GM21737 (cell line): ENCODE results near the gene FNDC3B.

Experiments used
- ATAC-seq: cut with Tn5 transposase; IDR thresholded peaks from one replicate; pipeline ENCODE4 v1.9.1; 2021; ENCODE audit warnings: mild to moderate bottlenecking, moderate library complexity; ENCODE audit not compliant: unreplicated experiment

FNDC3B gene

GRCh38 chr3:172111163-172111562 lies 71.8 kb downstream of the FNDC3B start:
- no peak for ATAC-seq

DNA sequence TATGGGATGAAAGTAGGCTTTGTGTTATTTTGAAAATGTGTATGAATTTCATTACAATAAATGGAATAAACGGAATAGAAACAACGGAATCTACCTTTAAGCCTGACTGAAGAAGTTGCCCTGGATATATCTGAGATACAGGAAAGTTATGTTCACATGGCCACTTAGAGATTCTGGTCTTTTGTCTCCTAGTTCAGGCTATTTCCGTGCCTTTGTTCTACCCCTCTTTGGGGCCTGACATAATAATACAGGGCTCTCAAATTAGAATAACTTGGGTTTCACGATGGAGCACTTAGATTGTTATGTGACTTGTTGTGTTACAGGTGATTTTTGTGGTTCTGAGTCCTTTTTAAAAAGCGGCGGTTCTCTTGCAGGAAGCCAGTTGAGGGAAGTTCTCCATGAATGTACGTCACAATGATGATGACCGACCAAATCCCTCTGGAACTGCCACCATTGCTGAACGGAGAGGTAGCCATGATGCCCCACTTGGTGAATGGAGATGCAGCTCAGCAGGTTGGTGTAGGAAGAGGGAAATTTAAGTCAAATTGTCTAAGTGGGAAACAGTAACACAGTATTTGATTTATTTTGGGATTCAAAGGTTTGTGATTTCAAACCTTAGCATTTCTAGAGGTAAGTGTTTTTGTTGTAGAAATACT lies 72.8 kb downstream of the FNDC3B start:
- no peak for ATAC-seq

- ATAC-seq, result no peak
Measured at GRCh38 chr3:172112734-172113120, 73.3 kb downstream of the FNDC3B start.

DNA sequence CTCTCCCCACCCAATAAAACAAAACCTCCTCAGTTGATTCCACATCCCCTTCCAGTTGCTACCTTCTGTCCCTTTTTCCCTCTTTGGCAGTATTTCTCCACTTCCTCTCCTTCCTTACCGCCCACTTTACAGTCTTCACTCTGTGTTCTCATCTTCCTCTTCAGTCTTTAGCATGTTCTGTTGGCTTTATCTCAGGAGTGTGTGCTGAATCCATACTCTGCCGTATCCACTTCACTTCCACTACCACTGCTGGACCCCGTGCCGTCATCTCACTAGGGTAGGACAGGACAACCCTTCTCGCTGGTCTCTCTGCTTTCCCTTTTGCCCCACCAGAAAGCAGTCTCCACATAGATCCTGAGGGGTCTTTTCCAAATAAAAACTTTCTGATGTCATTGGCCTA lies 74.3 kb downstream of the FNDC3B start:
- no peak for ATAC-seq

GRCh38 chr3:172115059-172115458 lies 75.7 kb downstream of the FNDC3B start:
- ATAC-seq, result no peak

DNA sequence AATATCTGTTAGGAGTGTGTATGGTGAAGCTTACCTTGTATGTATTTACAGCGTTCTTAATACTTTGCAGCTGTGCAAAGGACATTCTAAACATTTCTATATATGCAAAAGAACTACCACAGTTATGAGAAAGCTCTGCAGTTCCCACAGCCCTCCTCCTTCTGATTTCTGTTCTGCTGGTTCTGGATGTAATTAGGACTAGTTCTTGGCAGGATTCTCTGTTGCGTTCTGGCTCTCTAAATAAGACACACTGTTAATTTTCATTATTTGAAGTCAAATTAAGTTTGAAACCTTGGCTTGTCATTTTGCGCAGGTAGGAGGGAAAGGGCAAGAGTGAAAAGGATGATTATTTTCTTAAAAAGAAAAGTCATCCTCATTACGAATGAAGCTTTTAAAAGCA lies 76.4 kb downstream of the FNDC3B start:
- ATAC-seq, result no peak

- ATAC-seq, result no peak
Measured at GRCh38 chr3:172118019-172118418, 78.6 kb downstream of the FNDC3B start.

GRCh38 chr3:172119266-172119969 lies 80.0 kb downstream of the FNDC3B start:
- ATAC-seq, result no peak

- ATAC-seq, result no peak
Measured at GRCh38 chr3:172120912-172121311, 81.5 kb downstream of the FNDC3B start.

DNA sequence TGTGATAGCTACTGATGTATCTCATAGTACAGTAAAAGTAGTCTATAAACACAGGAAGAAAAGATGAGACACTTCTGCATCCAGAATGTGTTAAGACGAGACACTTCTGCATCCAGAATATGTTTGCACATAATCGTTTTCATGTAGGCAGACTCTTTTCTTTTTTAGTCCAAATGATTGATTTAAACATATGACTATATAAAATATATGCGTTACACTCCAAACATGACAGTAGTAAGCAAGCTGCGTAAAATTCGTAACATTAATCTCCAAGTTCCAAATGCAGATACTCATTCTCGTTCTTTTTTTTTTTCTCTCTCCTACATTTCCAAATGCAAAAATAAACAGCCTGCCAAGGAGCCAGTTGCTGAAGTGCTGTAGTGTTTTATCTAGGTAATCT lies 82.6 kb downstream of the FNDC3B start:
- no peak for ATAC-seq

DNA sequence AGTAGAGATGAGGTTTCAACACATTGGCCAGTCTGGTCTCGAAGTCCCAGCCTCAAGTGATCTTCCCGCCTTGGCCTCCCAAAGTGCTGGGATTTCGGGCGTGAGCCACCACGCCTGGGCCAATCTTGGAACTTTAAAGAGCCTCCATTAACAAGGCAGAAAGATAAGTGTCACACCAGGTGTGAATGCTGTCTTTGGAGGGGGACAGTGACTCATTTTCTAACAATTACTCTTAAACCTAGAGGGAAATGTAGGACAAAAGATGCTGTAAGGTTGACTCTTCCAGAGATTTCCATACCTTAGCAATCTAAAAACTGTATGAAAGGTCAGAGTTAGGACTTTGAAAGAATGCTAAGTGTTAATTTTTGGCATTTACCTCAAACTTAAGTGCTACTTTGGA lies 84.9 kb downstream of the FNDC3B start:
- no peak for ATAC-seq

DNA sequence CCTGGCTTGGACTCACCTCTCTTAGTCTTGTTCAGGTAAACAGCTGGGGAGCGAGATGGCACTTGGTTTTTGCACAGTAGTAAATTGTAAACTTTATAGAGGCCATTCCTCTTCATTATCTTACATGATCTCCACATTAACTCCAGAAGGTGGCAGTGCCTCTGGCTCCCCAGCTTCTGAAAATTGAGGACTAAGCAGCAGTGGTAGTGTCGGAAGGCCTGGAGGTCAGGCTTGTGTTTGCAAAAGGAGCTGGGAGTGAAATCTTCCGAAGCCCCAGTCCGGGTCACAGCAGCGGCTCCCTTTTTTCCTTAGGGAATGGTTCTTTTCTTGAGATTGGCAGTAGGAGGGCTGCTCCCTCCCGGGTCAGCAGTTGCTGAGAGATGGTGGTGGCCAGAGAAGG lies 85.7 kb downstream of the FNDC3B start:
- ATAC-seq, result no peak

- no peak for ATAC-seq
Measured at GRCh38 chr3:172125963-172126457, 86.6 kb downstream of the FNDC3B start.

DNA sequence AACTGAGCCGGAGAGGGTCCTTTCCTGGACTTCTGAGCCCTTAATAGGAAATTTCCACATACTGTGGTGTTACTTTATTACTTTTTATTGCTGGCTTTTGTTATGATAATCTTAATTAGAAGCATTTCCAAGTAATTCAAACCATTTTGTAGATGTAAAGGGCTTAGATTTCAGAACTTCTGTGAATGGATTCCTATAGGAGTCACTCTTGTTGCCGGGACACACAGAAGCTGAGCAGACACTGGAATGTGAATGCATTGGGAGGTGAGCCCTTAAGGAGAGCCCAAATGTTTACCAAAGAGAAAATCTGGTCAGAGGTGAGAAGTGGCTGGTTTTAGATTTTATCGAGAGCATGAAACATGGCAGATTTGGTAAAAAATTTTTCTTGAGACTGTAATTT lies 87.4 kb downstream of the FNDC3B start:
- no peak for ATAC-seq

DNA sequence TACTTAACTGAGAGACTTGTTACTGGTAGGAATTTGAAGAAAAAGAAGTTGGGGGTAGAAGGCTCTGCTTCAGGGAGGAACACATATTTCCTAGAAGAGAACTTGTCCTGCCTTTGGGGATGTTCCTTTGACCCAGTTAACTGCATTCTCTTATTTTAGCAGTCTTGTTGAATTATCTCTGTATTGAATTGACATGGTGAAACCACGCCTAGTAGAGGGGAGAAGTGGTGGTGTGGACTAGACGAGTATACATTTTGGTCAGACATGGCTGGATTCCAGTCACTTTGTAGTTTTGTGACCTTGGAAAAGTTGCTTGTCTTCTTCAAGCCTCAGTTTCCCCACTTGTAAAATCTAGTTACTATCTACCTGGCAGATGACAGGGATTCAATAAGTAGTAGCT lies 87.8 kb downstream of the FNDC3B start:
- ATAC-seq, result no peak

GRCh38 chr3:172127929-172128580 lies 88.7 kb downstream of the FNDC3B start:
- no peak for ATAC-seq

DNA sequence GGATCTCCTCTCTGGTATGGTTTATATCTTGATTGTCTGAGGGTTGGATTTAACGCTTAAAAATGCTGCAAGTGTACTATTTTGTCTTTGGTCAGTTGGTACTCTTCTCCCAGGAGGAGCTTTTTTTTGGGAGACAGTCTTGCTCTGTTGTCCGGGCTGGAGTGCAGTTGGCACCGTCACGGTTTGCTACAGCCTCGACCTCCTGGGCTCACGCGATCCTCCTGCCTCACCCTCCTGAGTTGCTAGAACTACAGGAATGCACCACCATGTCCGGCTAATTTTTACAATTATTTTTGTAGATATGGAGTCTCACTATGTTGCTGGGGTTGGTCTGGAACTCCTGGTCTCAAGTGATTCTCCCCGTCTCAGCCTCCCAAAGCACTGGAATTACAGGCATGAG lies 89.5 kb downstream of the FNDC3B start:
- no peak for ATAC-seq

- no peak for ATAC-seq
Measured at GRCh38 chr3:172129498-172129849, 90.1 kb downstream of the FNDC3B start.

- ATAC-seq, result no peak
Measured at GRCh38 chr3:172129850-172130716, 90.7 kb downstream of the FNDC3B start.

- ATAC-seq, result no peak
Measured at GRCh38 chr3:172130717-172131050, 91.3 kb downstream of the FNDC3B start.

- no peak for ATAC-seq
Measured at GRCh38 chr3:172131746-172132145, 92.4 kb downstream of the FNDC3B start.
